K562 treated with DMSO at 1 percent for 12 hours (cell line): ENCODE measurements around the gene APOBEC3A. TPM values are rescaled to one million over a fixed set of nuclear protein-coding genes. Genes with fewer than 3 reads are reported as not detected.

Source experiments
- total RNA-seq: library from RNA; unstranded; fragments of 300-600 nt; gene quantifications from 2 replicates; pipeline ENCODE4 v1.2.3, GENCODE V29; 2022; ENCODE audit not compliant: insufficient read depth

Gene APOBEC3A
- total RNA-seq = not detected in 2 replicates

GRCh38 chr22:38957046-38957770 is at the start of gene APOBEC3A:
TSS of gene APOBEC3A (plus strand) at chr22:38957609. CDS start at chr22:38957692, 83 bp downstream.

DNA sequence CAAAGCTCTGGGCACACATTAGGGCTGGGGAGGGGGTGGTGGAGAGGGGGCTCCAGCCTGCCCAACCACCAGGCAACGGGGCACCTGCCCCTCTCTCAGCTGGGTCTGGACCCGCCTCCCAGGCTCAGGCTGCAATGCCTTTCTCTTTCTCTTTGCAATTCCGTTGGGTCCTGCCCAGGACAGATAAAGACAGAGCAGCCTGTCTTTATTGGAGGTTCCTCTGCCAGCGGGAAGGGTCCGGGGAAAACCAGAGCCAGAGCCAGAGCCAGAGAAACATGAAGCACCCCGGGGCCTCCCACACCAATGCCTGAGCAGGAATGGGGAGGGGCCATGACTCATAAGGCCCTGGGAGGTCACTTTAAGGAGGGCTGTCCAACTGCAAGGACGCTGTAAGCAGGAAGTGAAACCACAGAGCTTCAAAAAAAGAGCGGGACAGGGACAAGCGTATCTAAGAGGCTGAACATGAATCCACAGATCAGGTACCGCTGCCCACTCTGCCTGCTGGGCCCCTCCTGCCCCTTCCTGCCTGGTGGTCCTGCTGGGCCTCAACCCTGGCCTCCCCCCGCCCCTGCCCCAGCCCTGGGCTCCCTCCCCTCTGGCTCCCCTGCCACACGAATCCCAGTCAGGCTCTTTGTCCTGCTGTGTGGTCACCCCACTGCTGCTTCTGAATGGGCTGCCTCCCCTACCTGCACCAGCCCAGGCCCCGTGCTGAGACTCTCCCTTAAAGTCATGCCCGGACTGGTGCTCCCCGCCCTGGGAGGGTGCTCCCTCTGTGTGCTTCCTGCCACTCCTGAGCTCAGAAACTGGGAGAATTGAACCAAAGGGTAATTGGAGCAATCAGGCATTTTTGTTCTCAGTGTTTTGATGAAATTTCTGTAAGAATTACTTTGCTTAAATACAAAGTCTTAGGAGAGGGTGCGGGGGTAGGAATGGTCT is 24.9 kb downstream of the APOBEC3A start, which contains the start of gene APOBEC3B:
TSS of gene APOBEC3B (plus strand) at position 356 of the 936 bp plus-strand sequence. CDS start at position 463, 107 bp downstream.

Other genes with a start within 250 kb of the APOBEC3A start
- gene SUN2, start 201.6 kb upstream of the APOBEC3A start, total RNA-seq = 30.4 and 61.4 TPM in 2 replicates
- 11.1 and 11.2 TPM in 2 replicates for gene DNAL4, start 163.5 kb upstream of the APOBEC3A start, total RNA-seq
- gene NPTXR, start 113.6 kb upstream of the APOBEC3A start, total RNA-seq = 2.1 and 4.1 TPM in 2 replicates
- 6.4 and 11.5 TPM in 2 replicates for gene CBX6, start 85.4 kb upstream of the APOBEC3A start, total RNA-seq
- gene APOBEC3B, start 24.7 kb downstream of the APOBEC3A start, total RNA-seq = 47.6 and 70.1 TPM in 2 replicates
- gene APOBEC3C, start 56.6 kb downstream of the APOBEC3A start, total RNA-seq = 47.3 and 54.5 TPM in 2 replicates
- gene APOBEC3D, start 63.5 kb downstream of the APOBEC3A start, total RNA-seq = 2.7 and 11.2 TPM in 2 replicates
- gene APOBEC3F, start 83.3 kb downstream of the APOBEC3A start, total RNA-seq = 0.78 and 4.2 TPM in 2 replicates
- 7.4 and 11.1 TPM in 2 replicates for gene APOBEC3G, start 119.7 kb downstream of the APOBEC3A start, total RNA-seq
- not detected in 2 replicates for gene APOBEC3H, start 139.6 kb downstream of the APOBEC3A start, total RNA-seq
- 5.1 and 7.3 TPM in 2 replicates for gene CBX7, start 195.1 kb downstream of the APOBEC3A start, total RNA-seq